Gastroesophageal sphincter (tissue), 3 donors: ENCODE results near the gene GSTA3.

ENCODE experiments used
- CTCF ChIP-seq, 4 experiments: fragments of 200-600 bp in 2 of 4; fragments of 450-650 bp in 2 of 4; sonication (generic) in 1 of 4; IDR thresholded peaks; one replicate each; pipeline ENCODE4 v1.5.1; 2017 to 2019; ENCODE audit warnings: antibody characterized with exemption in 4 of 4, mild to moderate bottlenecking in 2 of 4, moderate library complexity in 2 of 4
- EP300 ChIP-seq: sonication (generic); formaldehyde crosslinking; IDR thresholded peaks from one replicate; pipeline ENCODE4 v1.6.1; 2017; ENCODE audit warnings: antibody characterized with exemption, mild to moderate bottlenecking
- POLR2A ChIP-seq, 2 donors: fragments of 450-650 bp; IDR thresholded peaks; one replicate each; pipeline ENCODE4 v1.6.1; 2017; ENCODE audit warnings: antibody characterized with exemption in 2 of 2, mild to moderate bottlenecking in 2 of 2, moderate library complexity in 1 of 2

- no peak for TF ChIP-seq EP300
- no peak for TF ChIP-seq POLR2A (IDR thresholded peaks at IDR 0.05)
- TF ChIP-seq CTCF (IDR thresholded peaks at IDR 0.05): no peak
Observed at GRCh38 chr6:52872031-52872430, 37.5 kb downstream of the GSTA3 start.
